ENCODE results near the gene ROR2.

The ROR2 gene

GRCh38 chr9:91949392-91949945 is 559 bp downstream of the ROR2 start:
- no peak for DNase-seq (ENCODE audit: low read depth)
- H3K4me3 ChIP-seq (ENCODE audit: low read depth, low read length) = peak overlapping the region; percentile 30

- no peak for DNase-seq (ENCODE audit: low read depth)
- peak overlapping the region; percentile 30 for H3K4me3 ChIP-seq (ENCODE audit: low read depth, low read length)
Measured at GRCh38 chr9:91948597-91949391, 1.2 kb downstream of the ROR2 start.

GRCh38 chr9:91948101-91948596 is 1.9 kb downstream of the ROR2 start:
- no peak for DNase-seq (ENCODE audit: low read depth)
- H3K4me3 ChIP-seq (ENCODE audit: low read depth, low read length) = peak overlapping the region; percentile 30

- H3K4me3 ChIP-seq (ENCODE audit: low read depth, low read length) = no peak overlapping the region
- no peak for DNase-seq (ENCODE audit: low read depth)
Measured at GRCh38 chr9:91946653-91947488, 3.2 kb downstream of the ROR2 start.

- H3K4me3 ChIP-seq (ENCODE audit: low read depth, low read length) = no peak overlapping the region
- DNase-seq (ENCODE audit: low read depth) = no peak
Measured at GRCh38 chr9:91946196-91946595, 3.8 kb downstream of the ROR2 start.

- no peak for DNase-seq (ENCODE audit: low read depth)
- H3K4me3 ChIP-seq (ENCODE audit: low read depth, low read length) = no peak overlapping the region
Measured at GRCh38 chr9:91945277-91946085, 4.5 kb downstream of the ROR2 start.

- no peak for DNase-seq (ENCODE audit: low read depth)
- H3K4me3 ChIP-seq (ENCODE audit: low read depth, low read length) = no peak overlapping the region
Measured at GRCh38 chr9:91944711-91945110, 5.3 kb downstream of the ROR2 start.

GRCh38 chr9:91943478-91944470 is 6.3 kb downstream of the ROR2 start:
- no peak for DNase-seq (ENCODE audit: low read depth)
- H3K4me3 ChIP-seq (ENCODE audit: low read depth, low read length) = no peak overlapping the region

- DNase-seq (ENCODE audit: low read depth) = no peak
- no peak overlapping the region for H3K4me3 ChIP-seq (ENCODE audit: low read depth, low read length)
Measured at GRCh38 chr9:91942201-91942600, 7.8 kb downstream of the ROR2 start.

GRCh38 chr9:91939978-91940377 is 10.1 kb downstream of the ROR2 start:
- H3K4me3 ChIP-seq (ENCODE audit: low read depth, low read length) = no peak overlapping the region
- no peak for DNase-seq (ENCODE audit: low read depth)

GRCh38 chr9:91937727-91938126 is 12.3 kb downstream of the ROR2 start:
- DNase-seq (ENCODE audit: low read depth) = no peak

GRCh38 chr9:91937056-91937455 is 13.0 kb downstream of the ROR2 start:
- no peak overlapping the region for H3K4me3 ChIP-seq (ENCODE audit: low read depth, low read length)
- DNase-seq (ENCODE audit: low read depth) = no peak

More at GRCh38 chr9:91937727-91938126, 12.3 kb downstream of the ROR2 start:
- no peak overlapping the region for H3K4me3 ChIP-seq (ENCODE audit: low read depth, low read length)

- H3K4me3 ChIP-seq (ENCODE audit: low read depth, low read length) = no peak overlapping the region
- no peak for DNase-seq (ENCODE audit: low read depth)
Measured at GRCh38 chr9:91935805-91936514, 14.1 kb downstream of the ROR2 start.

- DNase-seq (ENCODE audit: low read depth) = no peak
- H3K4me3 ChIP-seq (ENCODE audit: low read depth, low read length) = no peak overlapping the region
Measured at GRCh38 chr9:91935066-91935749, 14.8 kb downstream of the ROR2 start.

- DNase-seq (ENCODE audit: low read depth) = no peak
- H3K4me3 ChIP-seq (ENCODE audit: low read depth, low read length) = no peak overlapping the region
Measured at GRCh38 chr9:91934654-91935053, 15.4 kb downstream of the ROR2 start.

GRCh38 chr9:91933556-91934352 is 16.3 kb downstream of the ROR2 start:
- H3K4me3 ChIP-seq (ENCODE audit: low read depth, low read length) = no peak overlapping the region
- no peak for DNase-seq (ENCODE audit: low read depth)
